Chondrocyte (in vitro differentiated cells): ENCODE results near the gene DRC1. TPM values are rescaled to one million over a fixed set of nuclear protein-coding genes. Genes with fewer than 3 reads are reported as not detected.
A peak's percentile ranks its signal among the peaks of the same experiment; 100 is the strongest.

Experiments
- DNase-seq: peaks from one replicate; pipeline ENCODE4 v3.0.0; 2021; ENCODE audit warnings: mixed read lengths, low spot score
- H3K27ac Mint-ChIP-seq: one replicate; pipeline ENCODE4 v1.8.0; 2021; ENCODE audit warnings: mild to moderate bottlenecking, moderate library complexity, mixed read lengths; ENCODE audit not compliant: unreplicated experiment
- H3K27me3 Mint-ChIP-seq: 2 replicates; pipeline ENCODE4 v1.8.0; 2021; ENCODE audit warnings: low read depth, mixed read lengths
- H3K36me3 Mint-ChIP-seq: 2 replicates; pipeline ENCODE4 v1.8.0; 2021; ENCODE audit warnings: low read depth, mixed read lengths
- H3K4me1 Mint-ChIP-seq: 2 replicates; pipeline ENCODE4 v1.8.0; 2021; ENCODE audit warnings: low read depth, mild to moderate bottlenecking, mixed read lengths
- H3K4me3 Mint-ChIP-seq: one replicate; pipeline ENCODE4 v1.8.0; 2021; ENCODE audit warnings: mild to moderate bottlenecking, moderate library complexity, mixed read lengths; ENCODE audit not compliant: unreplicated experiment
- H3K9me3 Mint-ChIP-seq: 2 replicates; pipeline ENCODE4 v1.8.0; 2021; ENCODE audit warnings: low read depth, mixed read lengths
- CTCF ChIP-seq: fragments of 200-600 bp; sonication (generic); IDR thresholded peaks from 2 replicates; pipeline ENCODE4 v1.5.0; 2021; ENCODE audit warnings: antibody characterized with exemption, mild to moderate bottlenecking, moderate library complexity
- total RNA-seq: library from RNA; stranded (reverse); gene quantifications from 3 replicates; pipeline ENCODE4 v1.2.1, GENCODE V29; 2021

DRC1 gene
- total RNA-seq, 1 donor from 2014 or later: 0.17 TPM

- Mint-ChIP-seq H3K9me3 (peaks cover 4% of the 10 kb centered on the region), H3K4me1 (no peaks in the 10 kb centered on the region), H3K36me3 (no peaks in the 10 kb centered on the region), H3K27ac (no peak overlapping the region), H3K4me3 (no peak overlapping the region), H3K27me3 (peaks cover 5% of the 10 kb centered on the region)
- DNase-seq: peak; percentile 35
- no peak for TF ChIP-seq CTCF
These were observed 21.4 kb downstream of the DRC1 start for GRCh38 chr2:26422947-26423629.

GRCh38 chr2:26423750-26424149, 22.0 kb downstream of the DRC1 start:
- no peak for DNase-seq
- Mint-ChIP-seq H3K27me3 (peaks cover 5% of the 10 kb centered on the region), H3K4me3 (no peak overlapping the region), H3K4me1 (no peaks in the 10 kb centered on the region), H3K36me3 (no peaks in the 10 kb centered on the region), H3K9me3 (peaks cover 4% of the 10 kb centered on the region), H3K27ac (no peak overlapping the region)
- no peak for TF ChIP-seq CTCF

GRCh38 chr2:26424221-26424620, 22.5 kb downstream of the DRC1 start:
- no peak overlapping the region for H3K4me3 Mint-ChIP-seq
- H3K4me1 Mint-ChIP-seq: no peaks in the 10 kb centered on the region
- peaks cover 4% of the 10 kb centered on the region for H3K9me3 Mint-ChIP-seq
- no peak for TF ChIP-seq CTCF
- H3K36me3 Mint-ChIP-seq: no peaks in the 10 kb centered on the region
- H3K27ac Mint-ChIP-seq: no peak overlapping the region
- peaks cover 4% of the 10 kb centered on the region for H3K27me3 Mint-ChIP-seq
- no peak for DNase-seq

- no peak for DNase-seq
- TF ChIP-seq CTCF: no peak
- peaks cover 4% of the 10 kb centered on the region for H3K9me3 Mint-ChIP-seq
- peaks cover 6% of the 10 kb centered on the region for H3K4me1 Mint-ChIP-seq
- no peaks in the 10 kb centered on the region for H3K27me3 Mint-ChIP-seq
- no peaks in the 10 kb centered on the region for H3K36me3 Mint-ChIP-seq
- H3K27ac Mint-ChIP-seq: no peak overlapping the region
- H3K4me3 Mint-ChIP-seq: no peak overlapping the region
These were observed 27.1 kb downstream of the DRC1 start for GRCh38 chr2:26428846-26429245.

GRCh38 chr2:26429779-26430578, 28.3 kb downstream of the DRC1 start:
- Mint-ChIP-seq H3K36me3 (no peaks in the 10 kb centered on the region), H3K27me3 (no peaks in the 10 kb centered on the region), H3K27ac (no peak overlapping the region), H3K4me1 (peaks cover 6% of the 10 kb centered on the region), H3K4me3 (no peak overlapping the region), H3K9me3 (peaks cover 3% of the 10 kb centered on the region)
- no peak for DNase-seq
- TF ChIP-seq CTCF: no peak
